ENCODE results near the gene RPAP2. TPM values are rescaled to one million over a fixed set of nuclear protein-coding genes. Genes with fewer than 3 reads are reported as not detected.
A peak's percentile ranks its signal among the peaks of the same experiment; 100 is the strongest.

RPAP2 gene
- polyA plus RNA-seq, 3 donors = 4.4 to 7.8 (median 7.3) TPM

DNA sequence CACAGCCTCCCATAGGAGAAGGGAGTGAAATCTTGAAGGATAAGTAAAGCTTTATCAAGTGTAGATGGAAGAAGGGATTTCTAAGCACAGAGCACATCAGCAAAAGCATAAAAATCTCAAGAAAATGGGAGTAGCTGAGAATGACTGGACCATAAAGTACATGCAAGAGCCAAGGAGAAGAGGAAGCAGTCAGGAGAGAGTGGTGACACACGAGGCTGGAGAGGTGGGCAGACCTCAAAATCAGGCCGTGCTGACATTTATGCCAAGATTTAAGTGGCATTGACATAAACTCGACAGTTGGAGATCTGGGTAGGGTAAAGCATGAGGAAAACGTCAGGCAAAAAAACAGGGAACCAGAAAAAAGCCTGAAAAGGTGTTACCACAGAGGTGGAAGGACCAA lies 125.5 kb downstream of the RPAP2 start:
- Mint-ChIP-seq H3K27ac (peak overlapping the region in 2 of 7 donors; percentile 2), H3K4me3 (peak overlapping the region in 1 of 2 donors; percentile 73), H3K4me1 (peaks cover 11% of the 10 kb centered on the region), H3K36me3 (no peaks in the 10 kb centered on the region), H3K9me3 (peaks cover 0 to 1% (median 0%) of the 10 kb centered on the region in 7 donors), H3K27me3 (ENCODE audit: low read depth in 3 of 3) (peaks cover 1 to 2% (median 2%) of the 10 kb centered on the region in 3 donors)
- Histone ChIP-seq H3K4me3 (replicated peaks in 1 of 3; ENCODE audit: low read depth in 2 of 3, low read length in 3 of 3) (no peak overlapping the region), H4K20me1 (ENCODE audit: insufficient read depth, low read length) (no peaks in the 10 kb centered on the region), H3K4me2 (replicated peaks; ENCODE audit: extremely low read depth, low read length, poor library complexity, severe bottlenecking) (no peak overlapping the region), H3K27me3 (ENCODE audit: control insufficient read depth in 2 of 2, insufficient read depth in 2 of 2, low read length in 2 of 2) (no peaks in the 10 kb centered on the region), H3K9ac (ENCODE audit: insufficient read depth, low read length, poor library complexity, severe bottlenecking) (no peak overlapping the region), H2AFZ (ENCODE audit: insufficient read depth, low read depth, low read length, poor library complexity, severe bottlenecking) (peak overlapping the region; percentile 48), H3K79me2 (ENCODE audit: insufficient read depth, low read length) (no peaks in the 10 kb centered on the region), H3K36me3 (replicated peaks in 1 of 2; ENCODE audit: control insufficient read depth in 1 of 2, insufficient read depth in 2 of 2, low read length in 2 of 2) (no peaks in the 10 kb centered on the region), H3K4me1 (ENCODE audit: control insufficient read depth in 1 of 2, insufficient read depth in 2 of 2, low read length in 2 of 2) (peaks cover 0 to 4% of the 10 kb centered on the region in 2 donors), H3K9me3 (replicated peaks in 1 of 2; ENCODE audit: control insufficient read depth in 1 of 2, insufficient read depth in 1 of 2, low read length in 2 of 2) (no peaks in the 10 kb centered on the region), H3K27ac (ENCODE audit: low read depth in 1 of 2, low read length in 2 of 2) (no peak overlapping the region)
- DNase-seq = peak in 2 of 3 donors; percentile 0 to 9
- intact Hi-C loops (cut with micrococcal nuclease) = no loop called here
- 3% methylated on average over 4 of the region's 4 CpGs for WGBS (ENCODE audit: insufficient coverage)
- TF ChIP-seq, protein P1, sequence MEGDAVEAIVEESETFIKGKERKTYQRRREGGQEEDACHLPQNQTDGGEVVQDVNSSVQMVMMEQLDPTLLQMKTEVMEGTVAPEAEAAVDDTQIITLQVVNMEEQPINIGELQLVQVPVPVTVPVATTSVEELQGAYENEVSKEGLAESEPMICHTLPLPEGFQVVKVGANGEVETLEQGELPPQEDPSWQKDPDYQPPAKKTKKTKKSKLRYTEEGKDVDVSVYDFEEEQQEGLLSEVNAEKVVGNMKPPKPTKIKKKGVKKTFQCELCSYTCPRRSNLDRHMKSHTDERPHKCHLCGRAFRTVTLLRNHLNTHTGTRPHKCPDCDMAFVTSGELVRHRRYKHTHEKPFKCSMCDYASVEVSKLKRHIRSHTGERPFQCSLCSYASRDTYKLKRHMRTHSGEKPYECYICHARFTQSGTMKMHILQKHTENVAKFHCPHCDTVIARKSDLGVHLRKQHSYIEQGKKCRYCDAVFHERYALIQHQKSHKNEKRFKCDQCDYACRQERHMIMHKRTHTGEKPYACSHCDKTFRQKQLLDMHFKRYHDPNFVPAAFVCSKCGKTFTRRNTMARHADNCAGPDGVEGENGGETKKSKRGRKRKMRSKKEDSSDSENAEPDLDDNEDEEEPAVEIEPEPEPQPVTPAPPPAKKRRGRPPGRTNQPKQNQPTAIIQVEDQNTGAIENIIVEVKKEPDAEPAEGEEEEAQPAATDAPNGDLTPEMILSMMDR (IDR thresholded peaks at IDR 0.05) = no peak

DNA sequence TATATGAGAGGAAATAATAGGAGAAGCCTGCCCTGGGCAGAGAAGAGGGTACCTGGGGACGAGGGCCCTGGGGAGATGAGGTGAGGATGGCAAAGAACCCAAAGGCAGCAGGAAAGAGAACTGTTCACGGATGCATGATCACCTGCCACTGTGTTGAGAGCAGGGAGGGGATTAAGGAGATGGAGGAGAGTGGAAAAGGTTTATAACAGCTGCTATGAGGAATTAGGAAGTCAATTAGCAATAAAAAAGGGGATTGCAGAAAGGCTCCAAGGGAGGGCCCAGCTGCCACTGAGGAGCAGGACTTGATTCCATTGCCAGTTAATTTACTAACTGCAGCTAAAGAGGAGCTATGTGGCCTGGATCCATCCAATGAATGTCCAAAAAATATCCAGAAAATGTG lies 126.8 kb downstream of the RPAP2 start:
- intact Hi-C loops (cut with micrococcal nuclease) = no loop called here
- Mint-ChIP-seq H3K4me1 (peaks cover 11% of the 10 kb centered on the region), H3K27me3 (ENCODE audit: low read depth in 3 of 3) (peaks cover 1 to 2% (median 2%) of the 10 kb centered on the region in 3 donors), H3K27ac (no peak overlapping the region), H3K4me3 (no peak overlapping the region), H3K36me3 (no peaks in the 10 kb centered on the region), H3K9me3 (peaks cover 0 to 1% (median 0%) of the 10 kb centered on the region in 7 donors)
- no peaks in the 10 kb centered on the region for H3K27me3 ChIP-seq (ENCODE audit: control insufficient read depth in 2 of 2, insufficient read depth in 2 of 2, low read length in 2 of 2)
- no peaks in the 10 kb centered on the region for H3K79me2 ChIP-seq (ENCODE audit: insufficient read depth, low read length)
- no peak overlapping the region for H2AFZ ChIP-seq (ENCODE audit: insufficient read depth, low read depth, low read length, poor library complexity, severe bottlenecking)
- TF ChIP-seq, protein P1 (IDR thresholded peaks at IDR 0.05) = no peak
- no peaks in the 10 kb centered on the region for H3K36me3 ChIP-seq (replicated peaks in 1 of 2; ENCODE audit: control insufficient read depth in 1 of 2, insufficient read depth in 2 of 2, low read length in 2 of 2)
- WGBS (ENCODE audit: insufficient coverage) = 60% methylated on average over 2 of the region's 2 CpGs
- H3K27ac ChIP-seq (ENCODE audit: low read depth in 1 of 2, low read length in 2 of 2) = no peak overlapping the region
- no peaks in the 10 kb centered on the region for H4K20me1 ChIP-seq (ENCODE audit: insufficient read depth, low read length)
- DNase-seq = no peak
- H3K4me3 ChIP-seq (replicated peaks in 1 of 3; ENCODE audit: low read depth in 2 of 3, low read length in 3 of 3) = no peak overlapping the region
- no peak overlapping the region for H3K4me2 ChIP-seq (replicated peaks; ENCODE audit: extremely low read depth, low read length, poor library complexity, severe bottlenecking)
- no peak overlapping the region for H3K9ac ChIP-seq (ENCODE audit: insufficient read depth, low read length, poor library complexity, severe bottlenecking)
- H3K9me3 ChIP-seq (replicated peaks in 1 of 2; ENCODE audit: control insufficient read depth in 1 of 2, insufficient read depth in 1 of 2, low read length in 2 of 2) = no peaks in the 10 kb centered on the region
- H3K4me1 ChIP-seq (ENCODE audit: control insufficient read depth in 1 of 2, insufficient read depth in 2 of 2, low read length in 2 of 2) = peaks cover 0 to 4% of the 10 kb centered on the region in 2 donors
